Measurements from ENCODE around the gene EFCAB13. TPM values are rescaled to one million over a fixed set of nuclear protein-coding genes. Genes with fewer than 3 reads are reported as not detected.

Gene EFCAB13
- total and polyA plus RNA-seq, 2 donors from 2014 or later: 2.2 to 18.8 TPM

- Histone ChIP-seq H3K9me3 (ENCODE audit: control insufficient read depth in 2 of 3, insufficient read depth in 1 of 3, low read length in 3 of 3) (peaks cover 0 to 2% (median 0%) of the 10 kb centered on the region in 3 donors), H3K36me3 (ENCODE audit: control insufficient read depth in 2 of 3, insufficient read depth in 3 of 3, low read length in 3 of 3) (no peaks in the 10 kb centered on the region), H3K9ac (ENCODE audit: low read length in 3 of 3) (no peak overlapping the region), H3K27me3 (ENCODE audit: control insufficient read depth, insufficient read depth, low read length) (no peaks in the 10 kb centered on the region), H3K4me1 (ENCODE audit: control insufficient read depth in 2 of 3, insufficient read depth in 2 of 3, low read depth in 1 of 3, low read length in 3 of 3) (no peaks in the 10 kb centered on the region), H3K4me3 (ENCODE audit: low read length in 3 of 3) (no peak overlapping the region), H3K27ac (ENCODE audit: low read depth in 2 of 2, low read length in 2 of 2) (no peak overlapping the region)
- intact Hi-C loops (cut with DNase I): no loop called here
- no peak for TF ChIP-seq CTCF (IDR thresholded peaks at IDR 0.05; ENCODE audit: borderline replicate concordance, extremely low read depth, insufficient read depth)
- DNase-seq: no peak
- no peak for FAIRE-seq
Measured at GRCh38 chr17:47320879-47321502, 2.8 kb upstream of the EFCAB13 start.

- peak overlapping the region; percentile 74 to 85 for H3K27ac ChIP-seq (ENCODE audit: low read depth in 2 of 2, low read length in 2 of 2)
- no peak for FAIRE-seq
- no peaks in the 10 kb centered on the region for H3K27me3 ChIP-seq (ENCODE audit: control insufficient read depth, insufficient read depth, low read length)
- peak overlapping the region; percentile 71 to 72 (median 71) for H3K9ac ChIP-seq (ENCODE audit: low read length in 3 of 3)
- no peak for TF ChIP-seq CTCF (IDR thresholded peaks at IDR 0.05; ENCODE audit: borderline replicate concordance, extremely low read depth, insufficient read depth)
- intact Hi-C loops (cut with DNase I): no loop called here
- peak in 3 of 5 donors; percentile 32 to 88 (median 83) for DNase-seq
- H3K4me3 ChIP-seq (ENCODE audit: low read length in 3 of 3): peak overlapping the region; percentile 71 to 96 (median 82)
- no peaks in the 10 kb centered on the region for H3K36me3 ChIP-seq (ENCODE audit: control insufficient read depth in 2 of 3, insufficient read depth in 3 of 3, low read length in 3 of 3)
- no peaks in the 10 kb centered on the region for H3K4me1 ChIP-seq (ENCODE audit: control insufficient read depth in 2 of 3, insufficient read depth in 2 of 3, low read depth in 1 of 3, low read length in 3 of 3)
- H3K9me3 ChIP-seq (ENCODE audit: control insufficient read depth in 2 of 3, insufficient read depth in 1 of 3, low read length in 3 of 3): peaks cover 0 to 2% (median 0%) of the 10 kb centered on the region in 3 donors
Measured at GRCh38 chr17:47324224-47325020, 667 bp downstream of the EFCAB13 start.

GRCh38 chr17:47325176-47325575 is 1.4 kb downstream of the EFCAB13 start:
- no peaks in the 10 kb centered on the region for H3K4me1 ChIP-seq (ENCODE audit: control insufficient read depth in 2 of 3, insufficient read depth in 2 of 3, low read depth in 1 of 3, low read length in 3 of 3)
- H3K9me3 ChIP-seq (ENCODE audit: control insufficient read depth in 2 of 3, insufficient read depth in 1 of 3, low read length in 3 of 3): no peaks in the 10 kb centered on the region
- no peaks in the 10 kb centered on the region for H3K36me3 ChIP-seq (ENCODE audit: control insufficient read depth in 2 of 3, insufficient read depth in 3 of 3, low read length in 3 of 3)
- FAIRE-seq (no peak), DNase-seq (no peak)
- no peak overlapping the region for H3K27ac ChIP-seq (ENCODE audit: low read depth in 2 of 2, low read length in 2 of 2)
- H3K4me3 ChIP-seq (ENCODE audit: low read length in 3 of 3): no peak overlapping the region
- no peaks in the 10 kb centered on the region for H3K27me3 ChIP-seq (ENCODE audit: control insufficient read depth, insufficient read depth, low read length)
- no peak for TF ChIP-seq CTCF (IDR thresholded peaks at IDR 0.05; ENCODE audit: borderline replicate concordance, extremely low read depth, insufficient read depth)
- intact Hi-C loops (cut with DNase I): no loop called here
- H3K9ac ChIP-seq (ENCODE audit: low read length in 3 of 3): no peak overlapping the region

Measured in kidney (tissue), 14 donors.